Neural cell (in vitro differentiated cells): ENCODE measurements around the gene MCMBP. TPM values are rescaled to one million over a fixed set of nuclear protein-coding genes. Genes with fewer than 3 reads are reported as not detected.

Source experiments
- H2AFZ ChIP-seq: fragments of 200-600, 300-800 bp; sonication (generic), shearing (Covaris generic); 2 replicates; pipeline ENCODE4 v1.6.0; 2014; ENCODE audit warnings: low read depth, mild to moderate bottlenecking, antibody characterized with exemption, low read length, moderate library complexity
- H3F3A ChIP-seq: fragments of 200-600 bp; shearing (Covaris generic); 2 replicates; pipeline ENCODE4 v1.6.1; 2016; ENCODE audit warnings: mild to moderate bottlenecking, moderate library complexity, mixed read lengths, antibody characterized with exemption, low read length; ENCODE audit not compliant: insufficient read depth, poor library complexity, severe bottlenecking
- H3K27ac ChIP-seq: fragments of 200-600, 300-800 bp; sonication (generic), shearing (Covaris generic); 2 replicates; pipeline ENCODE4 v1.5.1; 2014; ENCODE audit warnings: mild to moderate bottlenecking, low read length, moderate library complexity
- H3K27me3 ChIP-seq: fragments of 300-800, 200-600 bp; sonication (generic), shearing (Covaris generic); 2 replicates; pipeline ENCODE4 v1.6.0; 2014; ENCODE audit warnings: mild to moderate bottlenecking, low read depth, low read length, moderate library complexity; ENCODE audit not compliant: insufficient read depth
- H3K36me3 ChIP-seq: fragments of 300-800, 200-600 bp; sonication (generic), shearing (Covaris generic); 2 replicates; pipeline ENCODE4 v1.5.1; 2014; ENCODE audit warnings: mild to moderate bottlenecking, antibody characterized with exemption, low read length, moderate library complexity; ENCODE audit not compliant: insufficient read depth
- H3K4me2 ChIP-seq: fragments of 300-800, 200-600 bp; sonication (generic), shearing (Covaris generic); 2 replicates; pipeline ENCODE4 v1.6.0; 2014; ENCODE audit warnings: mild to moderate bottlenecking, low read length
- H3K4me3 ChIP-seq: fragments of 300-800, 200-600 bp; sonication (generic), shearing (Covaris generic); 2 replicates; pipeline ENCODE4 v1.5.1; 2014; ENCODE audit warnings: mild to moderate bottlenecking, low read length, moderate library complexity
- H3K79me2 ChIP-seq: fragments of 200-600 bp; shearing (Covaris generic); replicated peaks from 2 replicates; pipeline ENCODE4 v1.6.0; 2014; ENCODE audit warnings: mild to moderate bottlenecking, low read length, moderate library complexity; ENCODE audit not compliant: insufficient read depth
- H3K9ac ChIP-seq: fragments of 300-800, 200-600 bp; sonication (generic), shearing (Covaris generic); 2 replicates; pipeline ENCODE4 v1.6.1; 2016; ENCODE audit warnings: mild to moderate bottlenecking, low read length, mixed read lengths
- H3K9me2 ChIP-seq: fragments of 200-600 bp; shearing (Covaris generic); 2 replicates; pipeline ENCODE4 v1.6.1; 2016; ENCODE audit warnings: mild to moderate bottlenecking, low read length, mixed read lengths; ENCODE audit not compliant: insufficient read depth
- H3K9me3 ChIP-seq: fragments of 200-600, 300-800 bp; sonication (generic), shearing (Covaris generic); 2 replicates; pipeline ENCODE4 v1.6.1; 2016; ENCODE audit warnings: mild to moderate bottlenecking, mixed run types, low read length, moderate library complexity, mixed read lengths
- H4K20me1 ChIP-seq: fragments of 200-600 bp; shearing (Covaris generic); 2 replicates; pipeline ENCODE4 v1.6.1; 2016; ENCODE audit warnings: mild to moderate bottlenecking, mixed run types; ENCODE audit not compliant: insufficient read depth
- EP300 ChIP-seq: fragments of 450-650 bp; conservative IDR thresholded peaks from 2 replicates; pipeline ENCODE4 v1.6.1; 2014; ENCODE audit warnings: antibody characterized with exemption, mild to moderate bottlenecking, moderate library complexity; ENCODE audit not compliant: poor library complexity, severe bottlenecking
- EZH2 ChIP-seq: fragments of 200-600, 300-800 bp; shearing (Covaris generic), sonication (generic); IDR thresholded peaks from 2 replicates; pipeline ENCODE4 v1.6.1; 2014; ENCODE audit warnings: antibody characterized with exemption, low read length, borderline replicate concordance, mild to moderate bottlenecking; ENCODE audit not compliant: insufficient read depth, poor library complexity, severe bottlenecking
- MXI1 ChIP-seq: fragments of 450-650 bp; conservative IDR thresholded peaks from 2 replicates; pipeline ENCODE4 v1.6.1; 2014; ENCODE audit warnings: antibody characterized with exemption, mild to moderate bottlenecking; ENCODE audit not compliant: poor library complexity, severe bottlenecking
- POLR2AphosphoS5 ChIP-seq: IDR thresholded peaks from 2 replicates; pipeline ENCODE4 v1.6.1; 2012
- RAD21 ChIP-seq: fragments of 450-650 bp; conservative IDR thresholded peaks from 2 replicates; pipeline ENCODE4 v1.6.1; 2014; ENCODE audit warnings: antibody characterized with exemption, mild to moderate bottlenecking, moderate library complexity
- SMC3 ChIP-seq: fragments of 450-650 bp; conservative IDR thresholded peaks from 2 replicates; pipeline ENCODE4 v1.6.1; 2014; ENCODE audit warnings: antibody characterized with exemption, mild to moderate bottlenecking, moderate library complexity; ENCODE audit not compliant: poor library complexity
- TAF1 ChIP-seq: IDR thresholded peaks from 2 replicates; pipeline ENCODE4 v1.6.1; 2012; ENCODE audit warnings: low read depth
- polyA minus RNA-seq: library from RNA; depleted of rRNA, polyadenylated mRNA; stranded (reverse); fragments of >200 nt; gene quantifications from 2 replicates; pipeline ENCODE4 v1.2.3, GENCODE V29; 2014
- polyA plus RNA-seq: library from polyadenylated mRNA; depleted of rRNA; stranded (reverse); fragments of >200 nt; gene quantifications from 2 replicates; pipeline ENCODE4 v1.2.3, GENCODE V29; 2014
- TF ChIP-seq, protein P1 (sequence below): fragments of 450-650 bp; IDR thresholded peaks from 2 replicates; pipeline ENCODE4 v1.5.1; 2014; ENCODE audit warnings: antibody characterized with exemption, mild to moderate bottlenecking, moderate library complexity; ENCODE audit not compliant: poor library complexity, severe bottlenecking
- TF ChIP-seq, protein P2 (sequence below): IDR thresholded peaks from 2 replicates; pipeline ENCODE4 v1.6.1; 2012; ENCODE audit warnings: borderline replicate concordance

The MCMBP gene, protein sequence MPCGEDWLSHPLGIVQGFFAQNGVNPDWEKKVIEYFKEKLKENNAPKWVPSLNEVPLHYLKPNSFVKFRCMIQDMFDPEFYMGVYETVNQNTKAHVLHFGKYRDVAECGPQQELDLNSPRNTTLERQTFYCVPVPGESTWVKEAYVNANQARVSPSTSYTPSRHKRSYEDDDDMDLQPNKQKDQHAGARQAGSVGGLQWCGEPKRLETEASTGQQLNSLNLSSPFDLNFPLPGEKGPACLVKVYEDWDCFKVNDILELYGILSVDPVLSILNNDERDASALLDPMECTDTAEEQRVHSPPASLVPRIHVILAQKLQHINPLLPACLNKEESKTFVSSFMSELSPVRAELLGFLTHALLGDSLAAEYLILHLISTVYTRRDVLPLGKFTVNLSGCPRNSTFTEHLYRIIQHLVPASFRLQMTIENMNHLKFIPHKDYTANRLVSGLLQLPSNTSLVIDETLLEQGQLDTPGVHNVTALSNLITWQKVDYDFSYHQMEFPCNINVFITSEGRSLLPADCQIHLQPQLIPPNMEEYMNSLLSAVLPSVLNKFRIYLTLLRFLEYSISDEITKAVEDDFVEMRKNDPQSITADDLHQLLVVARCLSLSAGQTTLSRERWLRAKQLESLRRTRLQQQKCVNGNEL
- polyA plus RNA-seq (58.0 and 60.4 TPM in 2 replicates), polyA minus RNA-seq (86.9 and 95.2 TPM in 2 replicates)

DNA sequence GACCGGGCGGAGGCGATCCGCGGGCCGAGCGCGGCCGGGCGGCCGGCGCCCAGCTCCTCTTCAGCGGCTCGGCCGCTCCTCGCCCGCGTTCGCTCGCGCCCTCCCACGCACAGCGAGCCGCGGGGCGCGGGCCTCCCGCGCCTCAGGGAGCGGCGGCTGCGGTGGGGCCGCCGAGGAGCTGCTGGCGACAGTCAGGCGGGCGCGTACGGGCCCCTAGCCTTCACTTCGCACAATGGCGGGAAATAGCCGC lies at the start of gene MCMBP:
Gene MCMBP (minus strand): TSS at position 234 of the 250 bp plus-strand sequence. CDS start 259 bp downstream, outside the sequence.
- Histone ChIP-seq H3K9me3 (no peaks in the 10 kb centered on the region), H2AFZ (peak within 1 kb of the TSS; percentile 37), H3K9me2 (no peaks in the 10 kb centered on the region), H3K4me3 (peak within 1 kb of the TSS; percentile 84), H3K27ac (peak within 1 kb of the TSS; percentile 48), H3K36me3 (no peaks in the 10 kb centered on the region), H3K9ac (peak within 1 kb of the TSS; percentile 58), H3F3A (peaks cover 2% of the 10 kb centered on the region), H3K4me2 (peak within 1 kb of the TSS; percentile 98), H3K27me3 (no peaks in the 10 kb centered on the region), H3K79me2 (peaks cover 44% of the 10 kb centered on the region), H4K20me1 (no peaks in the 10 kb centered on the region)
- TF ChIP-seq MXI1 (peak; percentile 75), TAF1 (no peak)

DNA sequence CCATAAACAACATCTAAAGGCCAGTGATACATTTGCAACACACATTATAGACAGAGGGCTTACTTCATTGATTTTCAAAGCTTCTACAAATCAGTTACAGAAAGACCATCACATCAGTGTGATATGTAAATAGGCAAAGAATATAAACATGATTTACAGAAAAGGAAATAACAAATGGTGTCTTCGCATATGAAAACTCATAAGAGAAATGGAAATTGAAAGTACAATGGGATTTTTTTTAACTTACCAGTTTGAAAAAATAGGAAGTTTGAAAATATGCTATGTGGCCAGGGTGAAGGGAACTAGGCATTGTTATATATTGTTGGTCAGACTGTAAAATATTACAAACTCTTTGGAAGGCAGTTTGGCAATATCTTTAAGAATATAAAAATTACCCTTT lies 47.2 kb upstream of the MCMBP start:
- peaks cover 5% of the 10 kb centered on the region for H3K36me3 ChIP-seq
- no peaks in the 10 kb centered on the region for H3K9me2 ChIP-seq
- no peaks in the 10 kb centered on the region for H3K9me3 ChIP-seq
- no peaks in the 10 kb centered on the region for H3K79me2 ChIP-seq
- no peaks in the 10 kb centered on the region for H4K20me1 ChIP-seq
- no peak for TF ChIP-seq EP300
- TF ChIP-seq, protein P1, sequence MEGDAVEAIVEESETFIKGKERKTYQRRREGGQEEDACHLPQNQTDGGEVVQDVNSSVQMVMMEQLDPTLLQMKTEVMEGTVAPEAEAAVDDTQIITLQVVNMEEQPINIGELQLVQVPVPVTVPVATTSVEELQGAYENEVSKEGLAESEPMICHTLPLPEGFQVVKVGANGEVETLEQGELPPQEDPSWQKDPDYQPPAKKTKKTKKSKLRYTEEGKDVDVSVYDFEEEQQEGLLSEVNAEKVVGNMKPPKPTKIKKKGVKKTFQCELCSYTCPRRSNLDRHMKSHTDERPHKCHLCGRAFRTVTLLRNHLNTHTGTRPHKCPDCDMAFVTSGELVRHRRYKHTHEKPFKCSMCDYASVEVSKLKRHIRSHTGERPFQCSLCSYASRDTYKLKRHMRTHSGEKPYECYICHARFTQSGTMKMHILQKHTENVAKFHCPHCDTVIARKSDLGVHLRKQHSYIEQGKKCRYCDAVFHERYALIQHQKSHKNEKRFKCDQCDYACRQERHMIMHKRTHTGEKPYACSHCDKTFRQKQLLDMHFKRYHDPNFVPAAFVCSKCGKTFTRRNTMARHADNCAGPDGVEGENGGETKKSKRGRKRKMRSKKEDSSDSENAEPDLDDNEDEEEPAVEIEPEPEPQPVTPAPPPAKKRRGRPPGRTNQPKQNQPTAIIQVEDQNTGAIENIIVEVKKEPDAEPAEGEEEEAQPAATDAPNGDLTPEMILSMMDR, result no peak
- TF ChIP-seq SMC3, result no peak
- TF ChIP-seq, protein P2, sequence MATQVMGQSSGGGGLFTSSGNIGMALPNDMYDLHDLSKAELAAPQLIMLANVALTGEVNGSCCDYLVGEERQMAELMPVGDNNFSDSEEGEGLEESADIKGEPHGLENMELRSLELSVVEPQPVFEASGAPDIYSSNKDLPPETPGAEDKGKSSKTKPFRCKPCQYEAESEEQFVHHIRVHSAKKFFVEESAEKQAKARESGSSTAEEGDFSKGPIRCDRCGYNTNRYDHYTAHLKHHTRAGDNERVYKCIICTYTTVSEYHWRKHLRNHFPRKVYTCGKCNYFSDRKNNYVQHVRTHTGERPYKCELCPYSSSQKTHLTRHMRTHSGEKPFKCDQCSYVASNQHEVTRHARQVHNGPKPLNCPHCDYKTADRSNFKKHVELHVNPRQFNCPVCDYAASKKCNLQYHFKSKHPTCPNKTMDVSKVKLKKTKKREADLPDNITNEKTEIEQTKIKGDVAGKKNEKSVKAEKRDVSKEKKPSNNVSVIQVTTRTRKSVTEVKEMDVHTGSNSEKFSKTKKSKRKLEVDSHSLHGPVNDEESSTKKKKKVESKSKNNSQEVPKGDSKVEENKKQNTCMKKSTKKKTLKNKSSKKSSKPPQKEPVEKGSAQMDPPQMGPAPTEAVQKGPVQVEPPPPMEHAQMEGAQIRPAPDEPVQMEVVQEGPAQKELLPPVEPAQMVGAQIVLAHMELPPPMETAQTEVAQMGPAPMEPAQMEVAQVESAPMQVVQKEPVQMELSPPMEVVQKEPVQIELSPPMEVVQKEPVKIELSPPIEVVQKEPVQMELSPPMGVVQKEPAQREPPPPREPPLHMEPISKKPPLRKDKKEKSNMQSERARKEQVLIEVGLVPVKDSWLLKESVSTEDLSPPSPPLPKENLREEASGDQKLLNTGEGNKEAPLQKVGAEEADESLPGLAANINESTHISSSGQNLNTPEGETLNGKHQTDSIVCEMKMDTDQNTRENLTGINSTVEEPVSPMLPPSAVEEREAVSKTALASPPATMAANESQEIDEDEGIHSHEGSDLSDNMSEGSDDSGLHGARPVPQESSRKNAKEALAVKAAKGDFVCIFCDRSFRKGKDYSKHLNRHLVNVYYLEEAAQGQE, result no peak
- no peak for TF ChIP-seq EZH2
- no peak for TF ChIP-seq TAF1
- TF ChIP-seq RAD21, result no peak
- TF ChIP-seq POLR2AphosphoS5, result no peak
- no peak for TF ChIP-seq MXI1
- no peaks in the 10 kb centered on the region for H3K27me3 ChIP-seq
- no peak overlapping the region for H3K4me2 ChIP-seq
- no peak overlapping the region for H3K27ac ChIP-seq
- no peak overlapping the region for H3K9ac ChIP-seq
- H2AFZ ChIP-seq, result no peak overlapping the region
- H3F3A ChIP-seq, result no peaks in the 10 kb centered on the region
- no peak overlapping the region for H3K4me3 ChIP-seq
